K562 (cell line): ENCODE data around the gene NEDD1. TPM values are rescaled to one million over a fixed set of nuclear protein-coding genes. Genes with fewer than 3 reads are reported as not detected.

Experiments
- ATAC-seq: fragments of 200-7000 bp; cut with Tn5 transposase; 3 replicates; pipeline ENCODE4 v1.9.1; 2020; ENCODE audit warnings: moderate library complexity
- BruUV-seq: library from RNA; stranded (reverse); fragments of 400-500 nt; replicated peaks from 2 replicates; lab custom pipeline; 2021; lab: Mats Ljungman, UMichigan
- CTCF ChIA-PET: fragments of 300-600 bp; formaldehyde crosslinking; extraction: SDS; loops from one replicate; lab custom pipeline; 2021; ENCODE audit warnings: low intra/inter-chr PET ratio; lab: Yijun Ruan, JAX
- POLR2A ChIA-PET: fragments of 300-600, 350-650 bp; sonication (Branson Sonifier 250); formaldehyde crosslinking; extraction: SDS; loops from one replicate; lab custom pipeline; 2021; ENCODE audit warnings: antibody characterized with exemption, inconsistent platforms; lab: Yijun Ruan, JAX
- DNase-seq, 4 experiments: peaks; one replicate each; pipeline versions ENCODE4 v3.0.0 to v3.0.0-alpha.2; 2011 to 2018; ENCODE audit warnings: low spot score in 3 of 4, mixed read lengths in 3 of 4; ENCODE audit errors: extremely low read depth in 1 of 4
- FAIRE-seq: peaks from 2 replicates; lab custom pipeline; 2011; peaks lifted over from hg19 to GRCh38; lab: Jason Lieb, UNC
- H2AFZ ChIP-seq: 2 replicates; pipeline ENCODE4 v1.6.0; 2011; ENCODE audit warnings: low read depth, low read length, control low read depth, inconsistent platforms
- H3K27ac ChIP-seq: fragments of 200-600 bp; 3 replicates; pipeline ENCODE4 v1.8.0; 2011; ENCODE audit warnings: low read depth, mild to moderate bottlenecking, control low read depth, inconsistent platforms, low read length, moderate library complexity, mixed read lengths; ENCODE audit errors: extremely low read depth
- H3K27me3 ChIP-seq, 2 experiments: fragments of 300-600 bp in 1 of 2; 2 replicates in 1 of 2; 3 replicates in 1 of 2; pipeline versions ENCODE4 v1.6.0 to v1.8.0; 2011; ENCODE audit warnings: inconsistent platforms in 2 of 2, low read length in 2 of 2, mild to moderate bottlenecking in 1 of 2, mixed read lengths in 1 of 2, moderate library complexity in 1 of 2; ENCODE audit not compliant: control insufficient read depth in 2 of 2, insufficient read depth in 2 of 2
- H3K36me3 ChIP-seq: fragments of 300-600 bp; 3 replicates; pipeline ENCODE4 v1.8.0; 2011; ENCODE audit warnings: mild to moderate bottlenecking, low read length, inconsistent platforms; ENCODE audit not compliant: control insufficient read depth, insufficient read depth
- H3K4me1 ChIP-seq, 2 experiments: fragments of 200-600 bp in 1 of 2; replicated peaks in 1 of 2; 2 replicates in 1 of 2; 3 replicates in 1 of 2; pipeline versions ENCODE4 v1.5.1 to v1.8.0; 2011; ENCODE audit warnings: inconsistent platforms in 2 of 2, low read length in 2 of 2, mild to moderate bottlenecking in 1 of 2, mixed read lengths in 1 of 2, moderate library complexity in 1 of 2; ENCODE audit not compliant: control insufficient read depth in 2 of 2, insufficient read depth in 2 of 2
- H3K4me2 ChIP-seq: 2 replicates; pipeline ENCODE4 v1.6.1; 2011; ENCODE audit warnings: low read length, control low read depth, inconsistent platforms, mixed read lengths; ENCODE audit not compliant: insufficient read depth
- H3K4me3 ChIP-seq: fragments of 200-600 bp; sonication (generic), shearing (Covaris generic); 2 replicates; pipeline ENCODE4 v1.5.1; 2016; ENCODE audit warnings: control low read depth, inconsistent platforms
- H3K79me2 ChIP-seq: fragments of 200-600 bp; 3 replicates; pipeline ENCODE4 v1.8.0; 2011; ENCODE audit warnings: low read length, inconsistent platforms; ENCODE audit not compliant: control insufficient read depth, insufficient read depth
- H3K9ac ChIP-seq, 2 experiments: 2 replicates each; pipeline versions ENCODE4 v1.6.0 to v1.6.1; 2011; ENCODE audit warnings: low read depth in 2 of 2, low read length in 2 of 2, control low read depth in 1 of 2, inconsistent platforms in 1 of 2, mild to moderate bottlenecking in 1 of 2, mixed read lengths in 1 of 2; ENCODE audit not compliant: insufficient read depth in 1 of 2
- H3K9me1 ChIP-seq: one replicate; pipeline ENCODE4 v1.6.0; 2011; ENCODE audit warnings: inconsistent platforms, mild to moderate bottlenecking, low read length, moderate library complexity; ENCODE audit not compliant: control insufficient read depth, insufficient read depth
- H3K9me3 ChIP-seq: replicated peaks from 2 replicates; pipeline ENCODE4 v1.5.1; 2011; ENCODE audit warnings: low read depth, low read length, inconsistent platforms; ENCODE audit not compliant: control insufficient read depth, insufficient read depth
- H4K20me1 ChIP-seq: replicated peaks from 2 replicates; pipeline ENCODE4 v1.6.1; 2011; ENCODE audit warnings: low read length, inconsistent platforms, mixed read lengths; ENCODE audit not compliant: control insufficient read depth, insufficient read depth
- ELF4 ChIP-seq: fragments of 450-650 bp; formaldehyde crosslinking; IDR thresholded peaks from 2 replicates; pipeline ENCODE4 v1.4.0; 2022; ENCODE audit warnings: missing genetic modification characterization
- GTF2E2 ChIP-seq: fragments of 200-800 bp; sonication (Bioruptor generic); IDR thresholded peaks from 2 replicates; pipeline ENCODE4 v1.6.1; 2016; ENCODE audit warnings: missing genetic modification characterization, missing compliant biosample characterization
- HMGXB4 ChIP-seq: sonication (generic); formaldehyde crosslinking; IDR thresholded peaks from 2 replicates; pipeline ENCODE4 v1.8.1; 2023; ENCODE audit warnings: mild to moderate bottlenecking, missing genetic modification reagents
- RAD51 ChIP-seq: fragments of 450-650 bp; IDR thresholded peaks from 2 replicates; pipeline ENCODE4 v1.7.1; 2016; ENCODE audit warnings: low read depth, mild to moderate bottlenecking, borderline replicate concordance
- RBM25 ChIP-seq: fragments of 200-400 bp; formaldehyde crosslinking; IDR thresholded peaks from 2 replicates; pipeline ENCODE4 v1.6.1; 2018; ENCODE audit warnings: low read length, low read depth, moderate library complexity; ENCODE audit not compliant: severe bottlenecking
- RFX7 ChIP-seq: fragments of 250-450 bp; sonication (Bioruptor Pico); IDR thresholded peaks from 2 replicates; pipeline ENCODE4 v1.5.1; 2021; ENCODE audit warnings: mild to moderate bottlenecking
- STAT5B ChIP-seq: fragments of 250-450 bp; sonication (Bioruptor Pico); IDR thresholded peaks from 2 replicates; pipeline ENCODE4 v1.8.0; 2021; ENCODE audit warnings: mild to moderate bottlenecking, inconsistent platforms
- ZBTB2 ChIP-seq: fragments of 450-650 bp; IDR thresholded peaks from 2 replicates; pipeline ENCODE4 v1.6.1; 2016; ENCODE audit warnings: antibody characterized with exemption
- WGBS: fragments of 100-300 bp; shearing (Covaris generic); methylation state at CpG from one replicate; pipeline ENCODE4 v1.1.6; 2016; ENCODE audit warnings: low coverage, mixed read lengths; ENCODE audit not compliant: insufficient coverage; ENCODE audit errors: missing lambda C conversion rate; 5-methylcytosine and 5-hydroxymethylcytosine counted together
- in situ Hi-C: fragments of 300-500 bp; cut with MboI; formaldehyde crosslinking; loops from 4 replicates; pipeline ENCODE4 v1.15.0; 2018; ENCODE audit warnings: inconsistent platforms, mixed read lengths
- intact Hi-C: fragments of 100-400 bp; cut with micrococcal nuclease; formaldehyde crosslinking; loops from 2 replicates; pipeline ENCODE4 v1.14.2; 2022
- polyA plus RNA-seq, 8 experiments: library from polyadenylated mRNA; depleted of rRNA in 4 of 8; stranded (reverse) in 5 of 8; unstranded in 3 of 8; fragments of >200 nt; fragmentation: Nextera tagmentation in 2 of 8; fragmentation: Illumina TruSeq in 1 of 8; extraction: Ambion mirVana in 2 of 8; extraction: Trizol in 1 of 8; gene quantifications; 2 replicates each; pipeline versions ENCODE4 v1.2.1 to v1.2.3, GENCODE V29; 2011 to 2014; ENCODE audit warnings: inconsistent platforms in 1 of 8, missing spikeins in 1 of 8
- total RNA-seq, 7 experiments: library from RNA; depleted of rRNA in 6 of 7; stranded (reverse); fragments of >200 nt in 6 of 7; fragmentation: Illumina TruSeq in 2 of 7; extraction: Trizol in 2 of 7; gene quantifications; 2 replicates each; pipeline versions ENCODE4 v1.2.1 to v1.2.3, GENCODE V29; 2011 to 2021; ENCODE audit warnings: low replicate concordance in 1 of 7
- TF ChIP-seq, protein P1 (sequence below): fragments of 250-450 bp; sonication (Bioruptor Pico); IDR thresholded peaks from 2 replicates; pipeline ENCODE4 v1.8.0; 2021; ENCODE audit warnings: moderate library complexity, mild to moderate bottlenecking, inconsistent platforms

NEDD1 gene
- total and polyA plus RNA-seq, 9 of the 15 experiments (the other 6 are each of a cell fraction or from before 2014, with no cell fraction given): 7.5 to 29.3 (median 14.8) TPM

DNA sequence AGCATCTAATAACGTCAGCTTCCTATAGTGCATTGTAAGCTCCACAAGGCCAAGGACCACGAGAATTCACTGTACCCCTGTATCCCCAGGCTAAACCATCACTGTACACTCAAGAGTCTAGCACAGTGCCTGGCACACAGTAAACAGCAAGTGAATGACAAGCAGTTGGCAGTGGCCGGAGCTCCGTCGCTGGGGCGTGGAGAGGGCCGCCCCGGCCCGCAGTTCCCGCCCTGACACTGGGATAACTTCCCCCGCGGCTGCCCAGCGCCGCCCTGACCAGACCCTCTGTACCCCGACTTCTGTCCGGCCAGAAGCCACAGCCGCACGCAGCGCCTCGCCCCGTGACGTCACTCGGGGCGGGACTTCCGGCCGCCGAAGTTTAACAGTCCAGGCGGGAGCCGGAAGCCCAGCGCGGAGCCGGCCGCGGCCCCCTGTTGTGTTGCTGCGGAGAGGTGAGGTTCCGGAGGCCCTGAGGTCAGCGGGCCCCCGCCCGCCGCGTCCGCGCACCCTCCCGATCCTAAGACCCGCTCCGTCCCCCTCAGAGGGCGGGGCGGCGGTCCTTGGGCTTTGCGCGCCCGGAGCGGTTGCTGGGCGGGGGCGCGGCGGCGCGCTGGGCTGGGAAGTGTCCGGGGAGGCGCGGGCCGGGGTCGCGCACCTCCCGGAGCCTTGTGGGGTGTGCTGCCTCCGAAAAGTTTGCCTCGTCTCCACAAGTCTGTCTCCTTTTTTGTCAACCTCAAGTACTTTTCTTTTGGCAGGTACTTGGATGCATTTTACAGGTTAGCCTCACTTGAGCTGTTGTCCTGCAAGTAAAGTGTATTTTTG, at the start of gene NEDD1 (continued):
- TF ChIP-seq RBM25 (peak; percentile 82), STAT5B (CRISPR knock-in tag) (no peak), ELF4 (no peak)
- TF ChIP-seq, protein P1, sequence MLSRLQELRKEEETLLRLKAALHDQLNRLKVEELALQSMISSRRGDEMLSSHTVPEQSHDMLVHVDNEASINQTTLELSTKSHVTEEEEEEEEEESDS (CRISPR knock-in tag): no peak

DNA sequence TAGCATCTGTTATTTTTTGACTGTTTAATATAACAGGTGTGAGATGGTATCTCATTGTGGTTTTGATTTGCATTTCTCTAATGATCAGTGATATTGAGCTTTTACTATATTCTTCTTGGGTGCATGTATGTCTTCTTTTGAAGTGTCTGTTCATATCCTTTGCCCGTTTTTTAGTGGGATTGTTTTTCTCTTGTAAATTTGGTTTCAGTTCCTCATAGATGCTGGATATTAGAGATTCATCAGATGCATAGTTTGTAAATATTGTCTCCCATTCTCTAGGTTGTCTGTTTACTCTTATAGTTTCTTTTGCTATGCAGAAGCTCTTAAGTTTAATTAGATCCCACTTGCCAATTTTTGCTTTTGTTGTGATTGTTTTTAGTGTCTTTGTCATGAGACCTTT, 48.9 kb upstream of the NEDD1 start:
- H3K4me1 ChIP-seq: no peaks in the 10 kb centered on the region
- ChIA-PET CTCF (interaction anchor here (0.7 kb wide), 1 partner anchor 790 kb away, joined by 3 read pairs; no protein-coding TSS in a partner anchor), POLR2A (no interaction called here)
- H3K79me2 ChIP-seq: no peaks in the 10 kb centered on the region
- no peak overlapping the region for H3K4me2 ChIP-seq
- no peaks in the 10 kb centered on the region for H3K9me1 ChIP-seq
- in situ Hi-C loops (no loop called here), intact Hi-C loops (no loop called here)
- H3K27me3 ChIP-seq: no peaks in the 10 kb centered on the region
- DNase-seq (no peak), FAIRE-seq (no peak), ATAC-seq (no peak)
- no peak overlapping the region for H3K27ac ChIP-seq
- H2AFZ ChIP-seq: no peak overlapping the region
- H3K4me3 ChIP-seq: no peak overlapping the region
- no peak for TF ChIP-seq RAD51
- no peak for TF ChIP-seq HMGXB4 (CRISPR knock-in tag)
- no peak for TF ChIP-seq ZBTB2
- no peak for TF ChIP-seq GTF2E2 (tag)
- no peak for TF ChIP-seq RFX7
- H3K9me3 ChIP-seq: no peaks in the 10 kb centered on the region
- WGBS: 0% methylated on average over 1 of the region's 1 CpG
- H4K20me1 ChIP-seq: no peaks in the 10 kb centered on the region
- H3K36me3 ChIP-seq: no peaks in the 10 kb centered on the region
- H3K9ac ChIP-seq: no peak overlapping the region
- no TSS peak for BruUV-seq
